ENCODE results near the gene FARP1. TPM values are rescaled to one million over a fixed set of nuclear protein-coding genes. Genes with fewer than 3 reads are reported as not detected.

Gene FARP1
- total RNA-seq, 4 donors from 2014 or later: 28.3 to 69.2 (median 36.4) TPM

DNA sequence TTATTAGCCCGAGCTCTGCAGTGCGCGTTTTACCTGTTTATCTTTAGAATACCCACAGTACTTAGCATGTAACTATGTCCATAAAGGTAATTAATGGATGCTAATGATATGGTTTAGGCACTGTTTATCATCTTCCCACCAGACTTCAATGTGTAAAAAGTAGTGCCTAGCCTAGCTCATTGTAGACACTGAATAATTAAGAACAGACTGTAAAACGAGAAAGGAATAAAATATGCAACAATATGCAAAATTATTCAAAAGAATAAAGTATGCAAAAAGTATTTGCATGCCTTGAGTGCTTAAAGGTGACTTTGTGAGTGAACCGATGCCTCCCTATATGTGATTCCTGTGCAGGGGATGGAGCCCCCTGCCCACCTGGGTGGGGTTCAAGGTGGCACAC lies 69.9 kb downstream of the FARP1 start:
- no peak for TF ChIP-seq EP300 (IDR thresholded peaks at IDR 0.05)
- H3K36me3 ChIP-seq: peaks cover 0 to 10% of the 10 kb centered on the region in 2 donors
- H3K4me3 ChIP-seq: no peak overlapping the region
- 85 to 93% methylated on average over 2 to 5 of the region's 5 CpGs for WGBS, 2 donors (ENCODE audit: low coverage in 1 of 2)
- H3K27me3 ChIP-seq: no peaks in the 10 kb centered on the region
- peaks cover 0 to 19% (median 0%) of the 10 kb centered on the region in 3 donors for H3K4me1 ChIP-seq
- no peaks in the 10 kb centered on the region for H3K9me3 ChIP-seq
- ATAC-seq: no peak
- no peak overlapping the region for H3K27ac ChIP-seq

GRCh38 chr13:98213354-98213753 lies 70.5 kb downstream of the FARP1 start:
- Histone ChIP-seq H3K27me3 (no peaks in the 10 kb centered on the region), H3K4me3 (no peak overlapping the region), H3K4me1 (peaks cover 0 to 16% (median 0%) of the 10 kb centered on the region in 3 donors), H3K27ac (no peak overlapping the region), H3K9me3 (no peaks in the 10 kb centered on the region), H3K36me3 (peaks cover 0 to 10% of the 10 kb centered on the region in 2 donors)
- TF ChIP-seq POLR2A (IDR thresholded peaks at IDR 0.05) (no peak), POLR2AphosphoS5 (IDR thresholded peaks at IDR 0.05) (no peak), EP300 (IDR thresholded peaks at IDR 0.05) (no peak), CTCF (IDR thresholded peaks at IDR 0.05) (no peak)
- WGBS, 2 donors (ENCODE audit: low coverage in 1 of 2): 100% methylated on average over 1 of the region's 8 CpGs; no CpG with 5 or more reads in 1 of the 2 donors
- no peak for ATAC-seq

GRCh38 chr13:98214008-98214643 lies 71.2 kb downstream of the FARP1 start:
- no peak for ATAC-seq
- WGBS, 2 donors (ENCODE audit: low coverage in 1 of 2): 23 to 45% methylated on average over 3 to 8 of the region's 16 CpGs

DNA sequence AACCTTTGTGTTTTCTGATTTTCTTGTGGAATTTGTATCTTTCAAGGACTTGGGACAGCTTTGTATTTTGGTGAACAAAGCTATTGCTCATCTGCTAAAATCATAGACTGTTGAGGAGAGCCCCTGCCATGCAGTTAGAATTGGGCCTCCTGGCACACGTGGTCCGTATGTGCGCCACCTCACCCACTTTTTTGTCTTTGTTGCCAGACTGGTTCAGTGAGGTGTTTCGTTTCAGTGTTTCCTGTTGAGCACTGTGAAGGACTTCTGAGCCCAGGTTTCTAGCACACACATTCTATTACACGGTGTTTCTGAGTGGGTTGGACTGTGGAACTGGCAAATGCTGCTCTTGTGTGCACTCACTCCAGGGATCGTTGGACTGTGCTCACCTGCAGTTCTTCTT lies 71.8 kb downstream of the FARP1 start:
- H3K36me3 ChIP-seq: peaks cover 0 to 10% of the 10 kb centered on the region in 2 donors
- no peak overlapping the region for H3K27ac ChIP-seq
- no peak for ATAC-seq
- H3K9me3 ChIP-seq: no peaks in the 10 kb centered on the region
- no peak for TF ChIP-seq CTCF (IDR thresholded peaks at IDR 0.05)
- TF ChIP-seq POLR2AphosphoS5 (IDR thresholded peaks at IDR 0.05): no peak
- no peak for TF ChIP-seq EP300 (IDR thresholded peaks at IDR 0.05)
- TF ChIP-seq POLR2A (IDR thresholded peaks at IDR 0.05): no peak
- H3K4me3 ChIP-seq: no peak overlapping the region
- WGBS, 2 donors (ENCODE audit: low coverage in 1 of 2): 86 to 91% methylated on average over 4 to 6 of the region's 6 CpGs
- no peaks in the 10 kb centered on the region for H3K27me3 ChIP-seq
- peaks cover 0 to 19% (median 0%) of the 10 kb centered on the region in 3 donors for H3K4me1 ChIP-seq

More at GRCh38 chr13:98214008-98214643, 71.2 kb downstream of the FARP1 start:
- peaks cover 0 to 10% of the 10 kb centered on the region in 2 donors for H3K36me3 ChIP-seq
- H3K4me1 ChIP-seq: peaks cover 0 to 16% (median 0%) of the 10 kb centered on the region in 3 donors
- no peak overlapping the region for H3K27ac ChIP-seq
- H3K9me3 ChIP-seq: no peaks in the 10 kb centered on the region
- H3K4me3 ChIP-seq: no peak overlapping the region
- TF ChIP-seq EP300 (IDR thresholded peaks at IDR 0.05): no peak
- no peak for TF ChIP-seq POLR2AphosphoS5 (IDR thresholded peaks at IDR 0.05)
- no peak for TF ChIP-seq CTCF (IDR thresholded peaks at IDR 0.05)
- TF ChIP-seq POLR2A (IDR thresholded peaks at IDR 0.05): no peak
- H3K27me3 ChIP-seq: no peaks in the 10 kb centered on the region

DNA sequence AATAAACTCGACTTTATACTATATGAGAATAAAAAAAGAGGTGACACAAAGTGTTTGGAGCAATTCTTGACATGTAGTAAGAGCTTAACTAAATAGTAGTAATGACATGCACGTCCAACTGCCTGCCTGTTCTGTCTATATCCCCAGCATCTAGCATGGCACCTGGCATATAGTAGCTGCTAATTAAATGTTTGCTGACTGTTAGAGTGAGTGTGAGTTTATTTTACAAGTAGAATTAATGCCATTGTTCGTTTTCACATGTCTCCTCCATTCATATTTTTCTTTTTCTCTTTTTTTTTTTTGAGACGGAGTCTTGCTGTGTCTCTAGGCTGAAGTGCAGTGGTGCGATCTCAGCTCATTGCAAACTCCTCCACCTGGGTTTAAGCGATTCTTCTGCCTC lies 72.6 kb downstream of the FARP1 start:
- H3K4me3 ChIP-seq: no peak overlapping the region
- H3K36me3 ChIP-seq: peaks cover 0 to 10% of the 10 kb centered on the region in 2 donors
- H3K27ac ChIP-seq: no peak overlapping the region
- TF ChIP-seq EP300 (IDR thresholded peaks at IDR 0.05) (no peak), POLR2AphosphoS5 (IDR thresholded peaks at IDR 0.05) (no peak), POLR2A (IDR thresholded peaks at IDR 0.05) (no peak), CTCF (IDR thresholded peaks at IDR 0.05) (no peak)
- H3K27me3 ChIP-seq: no peaks in the 10 kb centered on the region
- 94 to 100% methylated on average over 2 to 5 of the region's 6 CpGs for WGBS, 2 donors (ENCODE audit: low coverage in 1 of 2)
- H3K9me3 ChIP-seq: no peaks in the 10 kb centered on the region
- ATAC-seq: no peak
- H3K4me1 ChIP-seq: peaks cover 0 to 27% (median 0%) of the 10 kb centered on the region in 3 donors

All from gastroesophageal sphincter (tissue), 4 donors.